ENCODE measurements around the gene ZNF165.
"Not testable (repeated sequence)": the region's sequence is repeated elsewhere in the genome, so short reads cannot be mapped to it uniquely, and the experiment has no call there.

The ZNF165 gene

DNA sequence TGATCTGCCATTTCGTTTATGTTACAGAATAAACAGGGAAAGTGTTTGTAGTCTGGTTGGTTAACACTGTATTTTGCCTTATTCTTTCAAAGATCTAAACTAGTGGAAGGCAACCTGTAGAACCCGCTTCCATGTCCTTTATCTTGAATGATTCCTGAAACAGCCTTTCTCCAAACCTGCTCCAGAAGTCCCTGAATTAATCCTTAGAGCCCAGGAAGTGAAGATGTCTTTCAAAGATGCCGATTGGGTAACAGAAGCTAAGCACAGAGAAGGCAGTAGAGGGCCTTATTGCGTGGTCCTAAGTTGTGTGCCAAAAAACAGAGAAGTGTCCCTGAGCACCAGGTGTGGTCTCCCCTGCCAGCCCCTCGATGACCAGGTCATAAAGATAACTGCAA lies 24.9 kb downstream of the ZNF165 start:
- no peak for TF ChIP-seq CTCF (IDR thresholded peaks at IDR 0.05; ENCODE audit: low read depth, low read length)
- DNase-seq (ENCODE audit: extremely low read depth, low read depth) = no peak

- DNase-seq (ENCODE audit: extremely low read depth, low read depth) = no peak
- TF ChIP-seq CTCF (IDR thresholded peaks at IDR 0.05; ENCODE audit: low read depth, low read length) = no peak
These were observed 27.1 kb downstream of the ZNF165 start for GRCh38 chr6:28107506-28107905.

- DNase-seq (ENCODE audit: extremely low read depth, low read depth) = no peak
- no peak for TF ChIP-seq CTCF (IDR thresholded peaks at IDR 0.05; ENCODE audit: low read depth, low read length)
These were observed 31.6 kb downstream of the ZNF165 start for GRCh38 chr6:28111964-28112363.

DNA sequence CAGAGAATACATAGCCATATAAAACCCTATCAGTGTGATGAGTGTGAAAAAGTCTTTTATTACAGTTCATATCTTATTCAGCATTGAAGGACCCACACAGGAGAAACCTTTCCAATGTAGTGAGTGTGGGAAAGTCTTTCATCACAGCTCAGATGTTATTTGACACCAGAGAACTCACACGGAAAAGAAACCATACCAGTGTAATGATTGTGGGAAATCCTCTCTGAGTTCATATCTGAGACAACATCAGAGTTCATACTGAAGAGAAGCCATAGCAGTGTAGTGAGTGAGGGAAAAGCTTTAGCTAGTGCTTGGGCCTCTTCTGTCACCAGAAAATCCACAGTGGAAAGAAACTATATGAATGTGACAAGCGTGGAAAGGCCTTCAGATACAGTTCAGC lies 35.4 kb downstream of the ZNF165 start:
- DNase-seq (ENCODE audit: extremely low read depth, low read depth) = no peak
- TF ChIP-seq CTCF (IDR thresholded peaks at IDR 0.05; ENCODE audit: low read depth, low read length) = no peak

DNA sequence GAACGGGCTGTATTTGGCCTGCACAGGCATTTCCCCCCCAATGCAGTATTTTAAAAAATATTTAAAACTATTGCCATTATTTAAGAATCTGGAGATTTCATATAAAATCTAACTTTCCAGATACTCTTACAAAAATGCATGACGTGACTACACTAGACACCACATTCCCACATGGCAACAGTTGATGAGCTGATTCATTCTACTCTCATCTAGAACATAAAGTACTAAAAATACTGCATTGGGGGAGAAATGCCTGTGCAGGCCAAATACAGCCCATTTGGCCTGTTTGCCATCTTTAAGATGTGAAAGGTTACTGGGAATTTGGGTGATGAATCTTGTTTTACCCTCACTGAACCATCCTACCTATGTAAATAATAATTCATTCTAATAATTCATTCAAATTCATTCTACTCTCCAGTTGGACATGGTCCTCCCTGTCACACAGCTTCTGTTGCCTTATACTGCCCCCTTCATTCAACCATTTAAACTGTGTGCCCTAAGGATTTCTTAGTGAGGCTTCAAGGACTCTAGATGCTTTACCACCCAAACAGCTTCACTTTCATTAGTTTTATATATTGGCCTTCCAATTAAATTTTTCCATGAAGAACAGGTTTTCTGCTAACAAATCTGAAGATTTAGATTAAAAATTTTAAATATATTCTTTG lies 37.1 kb downstream of the ZNF165 start:
- no peak for TF ChIP-seq CTCF (IDR thresholded peaks at IDR 0.05; ENCODE audit: low read depth, low read length)
- no peak for DNase-seq (ENCODE audit: extremely low read depth, low read depth)

- DNase-seq (ENCODE audit: extremely low read depth, low read depth) = no peak
- TF ChIP-seq CTCF (IDR thresholded peaks at IDR 0.05; ENCODE audit: low read depth, low read length) = no peak
These were observed 37.8 kb downstream of the ZNF165 start for GRCh38 chr6:28118217-28118616.

DNA sequence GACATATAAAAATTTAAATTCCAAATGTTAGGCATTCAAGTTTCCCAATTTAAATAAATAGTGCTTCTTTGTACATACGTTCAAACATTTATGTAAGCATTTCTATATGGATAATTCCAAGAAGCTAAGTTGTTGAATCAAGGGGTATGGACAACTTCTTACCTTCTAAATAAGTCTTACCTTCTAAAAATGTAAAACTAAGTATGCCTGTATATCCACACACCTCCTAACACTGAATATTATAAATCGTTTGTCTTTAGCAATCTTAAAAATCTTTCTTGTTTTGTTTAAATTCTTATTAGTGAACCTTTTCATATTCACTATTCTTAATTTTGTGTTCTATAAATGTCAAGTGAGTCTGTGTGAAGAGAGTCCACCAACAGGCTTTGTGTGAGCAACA lies 41.5 kb downstream of the ZNF165 start:
- DNase-seq (ENCODE audit: extremely low read depth, low read depth) = no peak
- TF ChIP-seq CTCF (IDR thresholded peaks at IDR 0.05; ENCODE audit: low read depth, low read length) = no peak

GRCh38 chr6:28122283-28122682 lies 41.9 kb downstream of the ZNF165 start:
- DNase-seq (ENCODE audit: extremely low read depth, low read depth) = not testable (repeated sequence)

Measured in AG09319 (cell line).